HG02885 (cell line): ENCODE results near the gene PSMG2.
"Not testable (repeated sequence)": the region's sequence is repeated elsewhere in the genome, so short reads cannot be mapped to it uniquely, and the experiment has no call there.

Experiments
- ATAC-seq: cut with Tn5 transposase; IDR thresholded peaks from one replicate; pipeline ENCODE4 v1.9.1; 2021; ENCODE audit warnings: mild to moderate bottlenecking; ENCODE audit not compliant: unreplicated experiment, poor library complexity

Gene PSMG2

GRCh38 chr18:12721495-12722275, 18.8 kb downstream of the PSMG2 start:
- no peak for ATAC-seq

GRCh38 chr18:12722731-12723130, 19.9 kb downstream of the PSMG2 start:
- ATAC-seq: no peak

- ATAC-seq: no peak
Measured at GRCh38 chr18:12726331-12726730, 23.5 kb downstream of the PSMG2 start.

GRCh38 chr18:12726774-12727550, 24.1 kb downstream of the PSMG2 start:
- no peak for ATAC-seq

GRCh38 chr18:12737243-12737902, 34.5 kb downstream of the PSMG2 start:
- ATAC-seq: no peak

- no peak for ATAC-seq
Measured at GRCh38 chr18:12741351-12741750, 38.5 kb downstream of the PSMG2 start.

- ATAC-seq: no peak
Measured at GRCh38 chr18:12742453-12742852, 39.6 kb downstream of the PSMG2 start.

GRCh38 chr18:12744103-12744502, 41.3 kb downstream of the PSMG2 start:
- no peak for ATAC-seq

GRCh38 chr18:12745095-12745795, 42.4 kb downstream of the PSMG2 start:
- ATAC-seq: no peak

- ATAC-seq: no peak
Measured at GRCh38 chr18:12747530-12748315, 44.9 kb downstream of the PSMG2 start.

GRCh38 chr18:12748671-12749070, 45.8 kb downstream of the PSMG2 start:
- no peak for ATAC-seq

GRCh38 chr18:12749121-12749520, 46.3 kb downstream of the PSMG2 start:
- ATAC-seq: no peak

GRCh38 chr18:12750076-12750714, 47.4 kb downstream of the PSMG2 start:
- no peak for ATAC-seq

GRCh38 chr18:12750715-12751502, 48.1 kb downstream of the PSMG2 start:
- ATAC-seq: no peak

GRCh38 chr18:12751503-12751884, 48.7 kb downstream of the PSMG2 start:
- no peak for ATAC-seq

GRCh38 chr18:12751891-12752290, 49.0 kb downstream of the PSMG2 start:
- no peak for ATAC-seq

GRCh38 chr18:12754511-12754910, 51.7 kb downstream of the PSMG2 start:
- ATAC-seq: no peak

GRCh38 chr18:12755606-12756005, 52.8 kb downstream of the PSMG2 start:
- not testable (repeated sequence) for ATAC-seq
